Body of pancreas (tissue), 4 donors: ENCODE data around the gene SGK1.

Source experiments
- POLR2A ChIP-seq, 3 donors: fragments of 450-650 bp; IDR thresholded peaks; one replicate each; pipeline ENCODE4 v1.6.1; 2016; ENCODE audit warnings: antibody characterized with exemption in 3 of 3, mild to moderate bottlenecking in 2 of 3
- TF ChIP-seq, protein P1 (sequence below), 7 experiments: fragments of 450-650 bp in 4 of 7; fragments of 200-600 bp in 3 of 7; sonication (generic) in 3 of 7; IDR thresholded peaks; one replicate each; pipeline ENCODE4 v1.5.1; 2016 to 2019; ENCODE audit warnings: antibody characterized with exemption in 7 of 7

DNA sequence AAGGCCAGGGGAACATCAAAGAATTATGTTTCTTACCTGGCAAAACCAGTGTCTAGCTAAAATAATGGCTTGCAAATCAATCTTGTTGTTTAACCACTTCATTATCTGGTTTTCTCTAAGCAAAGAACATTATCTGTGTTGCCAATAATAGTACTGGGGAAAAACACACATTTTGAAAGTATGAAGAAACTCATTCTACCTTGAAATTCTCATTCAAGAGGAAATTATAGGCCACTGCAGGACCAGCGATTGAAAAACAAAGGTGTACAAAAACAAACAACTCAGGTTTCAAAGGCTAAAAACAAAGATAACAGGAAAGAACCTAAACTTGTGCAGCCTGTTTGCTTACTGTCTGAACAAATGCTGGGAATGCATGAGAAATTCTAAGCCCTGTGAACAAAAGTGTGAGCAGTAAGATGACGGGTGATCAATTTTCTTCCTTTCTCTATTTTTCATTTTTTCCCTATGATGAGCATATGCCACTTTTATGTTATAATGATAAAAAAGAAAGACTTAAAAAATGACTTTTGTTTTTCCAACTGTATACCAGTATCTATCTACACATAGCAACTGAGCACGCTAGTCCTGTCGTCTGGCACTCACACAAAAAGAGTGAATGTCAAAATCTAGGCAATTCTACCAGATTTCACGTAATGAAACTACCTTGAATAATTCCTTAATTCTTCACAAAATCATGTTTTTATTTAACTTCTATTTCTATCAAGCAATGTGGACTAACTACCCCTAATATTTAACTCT is 117.9 kb downstream of the SGK1 start:
- no peak for TF ChIP-seq POLR2A (IDR thresholded peaks at IDR 0.05)
- TF ChIP-seq, protein P1, sequence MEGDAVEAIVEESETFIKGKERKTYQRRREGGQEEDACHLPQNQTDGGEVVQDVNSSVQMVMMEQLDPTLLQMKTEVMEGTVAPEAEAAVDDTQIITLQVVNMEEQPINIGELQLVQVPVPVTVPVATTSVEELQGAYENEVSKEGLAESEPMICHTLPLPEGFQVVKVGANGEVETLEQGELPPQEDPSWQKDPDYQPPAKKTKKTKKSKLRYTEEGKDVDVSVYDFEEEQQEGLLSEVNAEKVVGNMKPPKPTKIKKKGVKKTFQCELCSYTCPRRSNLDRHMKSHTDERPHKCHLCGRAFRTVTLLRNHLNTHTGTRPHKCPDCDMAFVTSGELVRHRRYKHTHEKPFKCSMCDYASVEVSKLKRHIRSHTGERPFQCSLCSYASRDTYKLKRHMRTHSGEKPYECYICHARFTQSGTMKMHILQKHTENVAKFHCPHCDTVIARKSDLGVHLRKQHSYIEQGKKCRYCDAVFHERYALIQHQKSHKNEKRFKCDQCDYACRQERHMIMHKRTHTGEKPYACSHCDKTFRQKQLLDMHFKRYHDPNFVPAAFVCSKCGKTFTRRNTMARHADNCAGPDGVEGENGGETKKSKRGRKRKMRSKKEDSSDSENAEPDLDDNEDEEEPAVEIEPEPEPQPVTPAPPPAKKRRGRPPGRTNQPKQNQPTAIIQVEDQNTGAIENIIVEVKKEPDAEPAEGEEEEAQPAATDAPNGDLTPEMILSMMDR (IDR thresholded peaks at IDR 0.05), result peak in 1 of 7 experiments; percentile 10
